ENCODE measurements around the gene CEMIP2. TPM values are rescaled to one million over a fixed set of nuclear protein-coding genes. Genes with fewer than 3 reads are reported as not detected.

Gene CEMIP2, protein sequence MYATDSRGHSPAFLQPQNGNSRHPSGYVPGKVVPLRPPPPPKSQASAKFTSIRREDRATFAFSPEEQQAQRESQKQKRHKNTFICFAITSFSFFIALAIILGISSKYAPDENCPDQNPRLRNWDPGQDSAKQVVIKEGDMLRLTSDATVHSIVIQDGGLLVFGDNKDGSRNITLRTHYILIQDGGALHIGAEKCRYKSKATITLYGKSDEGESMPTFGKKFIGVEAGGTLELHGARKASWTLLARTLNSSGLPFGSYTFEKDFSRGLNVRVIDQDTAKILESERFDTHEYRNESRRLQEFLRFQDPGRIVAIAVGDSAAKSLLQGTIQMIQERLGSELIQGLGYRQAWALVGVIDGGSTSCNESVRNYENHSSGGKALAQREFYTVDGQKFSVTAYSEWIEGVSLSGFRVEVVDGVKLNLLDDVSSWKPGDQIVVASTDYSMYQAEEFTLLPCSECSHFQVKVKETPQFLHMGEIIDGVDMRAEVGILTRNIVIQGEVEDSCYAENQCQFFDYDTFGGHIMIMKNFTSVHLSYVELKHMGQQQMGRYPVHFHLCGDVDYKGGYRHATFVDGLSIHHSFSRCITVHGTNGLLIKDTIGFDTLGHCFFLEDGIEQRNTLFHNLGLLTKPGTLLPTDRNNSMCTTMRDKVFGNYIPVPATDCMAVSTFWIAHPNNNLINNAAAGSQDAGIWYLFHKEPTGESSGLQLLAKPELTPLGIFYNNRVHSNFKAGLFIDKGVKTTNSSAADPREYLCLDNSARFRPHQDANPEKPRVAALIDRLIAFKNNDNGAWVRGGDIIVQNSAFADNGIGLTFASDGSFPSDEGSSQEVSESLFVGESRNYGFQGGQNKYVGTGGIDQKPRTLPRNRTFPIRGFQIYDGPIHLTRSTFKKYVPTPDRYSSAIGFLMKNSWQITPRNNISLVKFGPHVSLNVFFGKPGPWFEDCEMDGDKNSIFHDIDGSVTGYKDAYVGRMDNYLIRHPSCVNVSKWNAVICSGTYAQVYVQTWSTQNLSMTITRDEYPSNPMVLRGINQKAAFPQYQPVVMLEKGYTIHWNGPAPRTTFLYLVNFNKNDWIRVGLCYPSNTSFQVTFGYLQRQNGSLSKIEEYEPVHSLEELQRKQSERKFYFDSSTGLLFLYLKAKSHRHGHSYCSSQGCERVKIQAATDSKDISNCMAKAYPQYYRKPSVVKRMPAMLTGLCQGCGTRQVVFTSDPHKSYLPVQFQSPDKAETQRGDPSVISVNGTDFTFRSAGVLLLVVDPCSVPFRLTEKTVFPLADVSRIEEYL (N-terminal part only)
- total RNA-seq (2014; rRNA removed) (10.1 and 16.0 TPM in 2 replicates), Bru-seq, nascent RNA (percentile 82 among the genes with signal in this experiment), BruChase-seq, experiment 1, labeled RNA remaining after a 6-hour chase (percentile 76 among the genes with signal in this experiment), BruChase-seq, experiment 2, labeled RNA remaining after a 2-hour chase (percentile 84 among the genes with signal in this experiment)
- long read RNA-seq, full-length matches to known transcripts, result 5 of 16 reads
- long read RNA-seq, partial matches to known transcripts, result 1 of 16 reads
- long read RNA-seq, other reads (novel, unspliced or antisense), result 10 of 16 reads

- TF ChIP-seq EZH2phosphoT487 (IDR thresholded peaks at IDR 0.05; ENCODE audit: borderline replicate concordance, low read length) (no peak), CTCF (conservative IDR thresholded peaks at IDR 0.05; ENCODE audit: low read depth, low read length) (peak; percentile 21; the same call in 1 of the 2 replicates)
- peak within 1 kb of the TSS; percentile 100 for H3K4me2 ChIP-seq (ENCODE audit: low read length)
- POLR2A ChIA-PET (ENCODE audit: unreplicated experiment), result interaction anchor here (0.5 to 0.7 kb wide), 5 partner anchors 12 to 1156 kb away, joined by 3 to 11 read pairs (median 8); no protein-coding TSS in a partner anchor
- H3K4me1 ChIP-seq (ENCODE audit: insufficient read depth, low read length), result peaks cover 43% of the 10 kb centered on the region
- intact Hi-C loops (cut with micrococcal nuclease), result loop anchor here (1.0 to 5.0 kb wide), 6 partner anchors 42 to 481 kb away; partner anchors contain the start of genes ABHD17B and C9orf85
- H3K9me2 ChIP-seq (replicated peaks; ENCODE audit: low read length), result no peaks in the 10 kb centered on the region
- peak within 1 kb of the TSS; percentile 80 for H3K9ac ChIP-seq (ENCODE audit: low read length)
- no TSS peak for BruUV-seq (replicated peaks)
- DNase-seq (peak; percentile 81), ATAC-seq (peak; percentile 60)
- peak within 1 kb of the TSS; percentile 83 for H2AFZ ChIP-seq (ENCODE audit: low read length)
- peak within 1 kb of the TSS; percentile 66 for H3K27ac ChIP-seq (ENCODE audit: low read length)
- no peaks in the 10 kb centered on the region for H3K36me3 ChIP-seq (ENCODE audit: low read depth, low read length)
- peak within 1 kb of the TSS; percentile 97 for H3K4me3 ChIP-seq (ENCODE audit: low read length)
- no peaks in the 10 kb centered on the region for H3K9me3 ChIP-seq (ENCODE audit: low read length)
- H3F3A ChIP-seq (ENCODE audit: low read length, unreplicated experiment), result peaks cover 9% of the 10 kb centered on the region
- no peaks in the 10 kb centered on the region for H3K27me3 ChIP-seq (ENCODE audit: low read length)
- CTCF ChIA-PET, result interaction anchor here (0.5 to 1.3 kb wide), 6 partner anchors 13 to 282 kb away, joined by 3 to 8 read pairs (median 4); no protein-coding TSS in a partner anchor
- H4K20me1 ChIP-seq (ENCODE audit: low read length), result peaks cover 26% of the 10 kb centered on the region
- H3K79me2 ChIP-seq (ENCODE audit: low read length), result peaks cover 45% of the 10 kb centered on the region
Measured at GRCh38 chr9:71768388-71769174, at the start of gene CEMIP2. TSS of gene CEMIP2 (minus strand) at chr9:71768513. CDS start at chr9:71750373, 18,140 bp downstream.

DNA sequence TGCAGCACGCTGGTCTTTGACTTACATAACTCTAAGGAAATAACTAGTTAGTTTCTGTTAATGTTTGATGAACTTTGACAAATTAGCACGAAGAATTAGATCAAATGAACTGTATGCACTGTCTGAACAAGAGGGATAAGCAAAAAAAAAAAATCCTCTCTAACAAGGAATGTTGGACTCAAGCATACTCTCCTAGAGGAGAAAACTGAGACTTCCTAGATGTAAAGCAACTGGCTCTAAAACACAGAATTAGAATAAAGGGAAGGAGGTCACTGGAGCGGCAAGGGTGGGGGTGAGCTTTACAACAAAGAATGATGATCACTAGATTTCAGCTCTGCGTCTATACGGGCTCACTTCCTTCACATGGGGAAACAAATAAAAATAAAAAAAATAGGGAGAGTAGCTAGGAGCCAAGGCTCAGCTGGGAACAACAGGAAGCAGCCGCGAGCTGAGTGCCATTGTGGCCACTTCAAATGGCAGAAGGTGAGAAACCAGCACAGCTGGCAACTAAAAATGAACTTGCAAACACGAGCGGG, 48.7 kb upstream of the CEMIP2 start:
- ChIA-PET POLR2A (ENCODE audit: unreplicated experiment) (no interaction called here), CTCF (interaction anchor here (1.0 kb wide), 1 partner anchor 8 kb away, joined by 4 read pairs; no protein-coding TSS in a partner anchor)
- H3K4me1 ChIP-seq (ENCODE audit: insufficient read depth, low read length), result peaks cover 8% of the 10 kb centered on the region
- BruUV-seq (replicated peaks), result no TSS peak
- no peak overlapping the region for H3K4me2 ChIP-seq (ENCODE audit: low read length)
- H3K4me3 ChIP-seq (ENCODE audit: low read length), result no peak overlapping the region
- no peak overlapping the region for H3K27ac ChIP-seq (ENCODE audit: low read length)
- no peaks in the 10 kb centered on the region for H3K9me2 ChIP-seq (replicated peaks; ENCODE audit: low read length)
- no peaks in the 10 kb centered on the region for H4K20me1 ChIP-seq (ENCODE audit: low read length)
- intact Hi-C loops (cut with micrococcal nuclease), result no loop called here
- H3K9ac ChIP-seq (ENCODE audit: low read length), result no peak overlapping the region
- no peaks in the 10 kb centered on the region for H3K9me3 ChIP-seq (ENCODE audit: low read length)
- H2AFZ ChIP-seq (ENCODE audit: low read length), result no peak overlapping the region
- no peaks in the 10 kb centered on the region for H3F3A ChIP-seq (ENCODE audit: low read length, unreplicated experiment)
- ATAC-seq, result no peak
- no peak for DNase-seq
- H3K36me3 ChIP-seq (ENCODE audit: low read depth, low read length), result no peaks in the 10 kb centered on the region; the same call in 1 of the 2 replicates
- TF ChIP-seq EZH2 (IDR thresholded peaks at IDR 0.05; ENCODE audit: low read length, unreplicated experiment) (no peak), EZH2phosphoT487 (IDR thresholded peaks at IDR 0.05; ENCODE audit: borderline replicate concordance, low read length) (no peak), CTCF (conservative IDR thresholded peaks at IDR 0.05; ENCODE audit: low read depth, low read length) (no peak)
- no peaks in the 10 kb centered on the region for H3K27me3 ChIP-seq (ENCODE audit: low read length)
- no peaks in the 10 kb centered on the region for H3K79me2 ChIP-seq (ENCODE audit: low read length)
